Islet of Langerhans (tissue), 1 donor: ENCODE data around the gene DISC1.
"Not testable (repeated sequence)": the region's sequence is repeated elsewhere in the genome, so short reads cannot be mapped to it uniquely, and the experiment has no call there.

Experiments
- FAIRE-seq: peaks from one replicate; lab custom pipeline; 2011; peaks lifted over from hg19 to GRCh38; lab: Jason Lieb, UNC

Gene DISC1

GRCh38 chr1:231699784-231700183 lies 73.2 kb downstream of the DISC1 start:
- FAIRE-seq: no peak

GRCh38 chr1:231701306-231701705 lies 74.7 kb downstream of the DISC1 start:
- no peak for FAIRE-seq

- FAIRE-seq: no peak
Observed at GRCh38 chr1:231702331-231702730, 75.7 kb downstream of the DISC1 start.

GRCh38 chr1:231702804-231703203 lies 76.2 kb downstream of the DISC1 start:
- no peak for FAIRE-seq

- no peak for FAIRE-seq
Observed at GRCh38 chr1:231705806-231706760, 79.5 kb downstream of the DISC1 start.

GRCh38 chr1:231706934-231707333 lies 80.3 kb downstream of the DISC1 start:
- no peak for FAIRE-seq

- FAIRE-seq: no peak
Observed at GRCh38 chr1:231707407-231707806, 80.8 kb downstream of the DISC1 start.

GRCh38 chr1:231708394-231708793 lies 81.8 kb downstream of the DISC1 start:
- FAIRE-seq: no peak

GRCh38 chr1:231714440-231714839 lies 87.8 kb downstream of the DISC1 start:
- FAIRE-seq: no peak

- no peak for FAIRE-seq
Observed at GRCh38 chr1:231715816-231716722, 89.5 kb downstream of the DISC1 start.

- FAIRE-seq: no peak
Observed at GRCh38 chr1:231716879-231717278, 90.3 kb downstream of the DISC1 start.

GRCh38 chr1:231719485-231720183 lies 93.0 kb downstream of the DISC1 start:
- FAIRE-seq: peak; percentile 45

GRCh38 chr1:231720652-231721325 lies 94.2 kb downstream of the DISC1 start:
- FAIRE-seq: no peak

- no peak for FAIRE-seq
Observed at GRCh38 chr1:231721436-231721835, 94.8 kb downstream of the DISC1 start.

GRCh38 chr1:231722356-231722755 lies 95.8 kb downstream of the DISC1 start:
- FAIRE-seq: no peak

GRCh38 chr1:231723146-231723545 lies 96.6 kb downstream of the DISC1 start:
- no peak for FAIRE-seq

- no peak for FAIRE-seq
Observed at GRCh38 chr1:231724041-231724440, 97.5 kb downstream of the DISC1 start.

- no peak for FAIRE-seq
Observed at GRCh38 chr1:231724876-231725647, 98.5 kb downstream of the DISC1 start.

GRCh38 chr1:231727171-231727570 lies 100.6 kb downstream of the DISC1 start:
- FAIRE-seq: no peak

GRCh38 chr1:231728987-231729386 lies 102.4 kb downstream of the DISC1 start:
- FAIRE-seq: not testable (repeated sequence)

GRCh38 chr1:231729544-231729943 lies 103.0 kb downstream of the DISC1 start:
- FAIRE-seq: no peak
